ENCODE data around the gene TMEM37. TPM values are rescaled to one million over a fixed set of nuclear protein-coding genes. Genes with fewer than 3 reads are reported as not detected.

The TMEM37 gene
- total and polyA plus RNA-seq, 2 of the 13 experiments (the other 11 are each of a cell fraction or from before 2014, with no cell fraction given) = 37.7 to 115 TPM

DNA sequence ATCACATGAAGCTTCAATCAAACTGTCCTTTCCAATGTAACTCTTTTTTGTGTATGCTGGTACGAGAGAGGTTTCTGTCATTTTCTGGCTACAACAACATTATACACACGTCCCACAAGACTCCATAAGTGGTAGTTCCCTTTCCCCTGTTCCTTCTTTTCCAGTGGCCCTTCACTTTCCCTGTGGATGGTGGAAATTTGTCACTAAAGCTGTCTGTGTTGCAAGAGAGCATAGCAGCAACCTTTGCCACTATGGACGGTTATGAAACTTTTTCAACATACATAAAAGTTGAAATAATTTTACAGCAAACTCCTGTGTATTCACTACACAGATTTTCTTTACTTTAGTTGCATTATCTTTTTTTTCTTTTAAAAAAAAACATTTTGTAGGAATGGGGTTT is 46.2 kb upstream of the TMEM37 start:
- FAIRE-seq (no peak), ATAC-seq (no peak), DNase-seq (ENCODE audit: low spot score) (no peak)
- H3K9ac ChIP-seq (ENCODE audit: insufficient read depth, low read depth, low read length) = no peak overlapping the region
- H3K4me2 ChIP-seq (ENCODE audit: low read depth, low read length) = no peak overlapping the region
- no TSS peak for BruUV-seq (replicated peaks)
- H2AFZ ChIP-seq (ENCODE audit: low read length) = no peak overlapping the region
- CTCF ChIA-PET (ENCODE audit: low intra/inter-chr PET ratio, low total read pairs) = no interaction called here
- no peak overlapping the region for H3K27ac ChIP-seq (ENCODE audit: extremely low read length, insufficient read depth, low read length)
- H4K20me1 ChIP-seq (ENCODE audit: insufficient read depth, low read length) = no peaks in the 10 kb centered on the region
- in situ Hi-C loops (cut with HindIII; ENCODE audit: extremely low pct_ligation_motif_present, low pct_unique_long_range_greater_than_20kb) = no loop called here
- H3K27me3 ChIP-seq (ENCODE audit: control insufficient read depth in 1 of 2, insufficient read depth in 2 of 2, low read length in 2 of 2) = no peaks in the 10 kb centered on the region; a peak in 1 of 5 replicates
- TF ChIP-seq, protein P1, sequence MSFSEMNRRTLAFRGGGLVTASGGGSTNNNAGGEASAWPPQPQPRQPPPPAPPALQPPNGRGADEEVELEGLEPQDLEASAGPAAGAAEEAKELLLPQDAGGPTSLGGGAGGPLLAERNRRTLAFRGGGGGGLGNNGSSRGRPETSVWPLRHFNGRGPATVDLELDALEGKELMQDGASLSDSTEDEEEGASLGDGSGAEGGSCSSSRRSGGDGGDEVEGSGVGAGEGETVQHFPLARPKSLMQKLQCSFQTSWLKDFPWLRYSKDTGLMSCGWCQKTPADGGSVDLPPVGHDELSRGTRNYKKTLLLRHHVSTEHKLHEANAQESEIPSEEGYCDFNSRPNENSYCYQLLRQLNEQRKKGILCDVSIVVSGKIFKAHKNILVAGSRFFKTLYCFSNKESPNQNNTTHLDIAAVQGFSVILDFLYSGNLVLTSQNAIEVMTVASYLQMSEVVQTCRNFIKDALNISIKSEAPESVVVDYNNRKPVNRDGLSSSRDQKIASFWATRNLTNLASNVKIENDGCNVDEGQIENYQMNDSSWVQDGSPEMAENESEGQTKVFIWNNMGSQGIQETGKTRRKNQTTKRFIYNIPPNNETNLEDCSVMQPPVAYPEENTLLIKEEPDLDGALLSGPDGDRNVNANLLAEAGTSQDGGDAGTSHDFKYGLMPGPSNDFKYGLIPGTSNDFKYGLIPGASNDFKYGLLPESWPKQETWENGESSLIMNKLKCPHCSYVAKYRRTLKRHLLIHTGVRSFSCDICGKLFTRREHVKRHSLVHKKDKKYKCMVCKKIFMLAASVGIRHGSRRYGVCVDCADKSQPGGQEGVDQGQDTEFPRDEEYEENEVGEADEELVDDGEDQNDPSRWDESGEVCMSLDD (CRISPR knock-in tag; IDR thresholded peaks at IDR 0.05; ENCODE audit: borderline replicate concordance) = no peak
- TF ChIP-seq CEBPB (IDR thresholded peaks at IDR 0.05; ENCODE audit: borderline replicate concordance, low read depth, low read length) = peak; percentile 31; the same call in 1 of the 2 replicates
- H3K79me2 ChIP-seq (ENCODE audit: insufficient read depth, low read length) = no peaks in the 10 kb centered on the region
- H3K4me1 ChIP-seq (ENCODE audit: insufficient read depth, low read length) = peaks cover 21% of the 10 kb centered on the region
- no peaks in the 10 kb centered on the region for H3K9me3 ChIP-seq (ENCODE audit: low read length)
- POLR2A ChIA-PET = no interaction called here
- no peak overlapping the region for H3K4me3 ChIP-seq (replicated peaks in 1 of 3; ENCODE audit: insufficient read depth in 1 of 3, low read depth in 2 of 3, low read length in 3 of 3)
- no peaks in the 10 kb centered on the region for H3K36me3 ChIP-seq (replicated peaks in 1 of 2; ENCODE audit: control insufficient read depth in 1 of 2, insufficient read depth in 2 of 2, low read length in 2 of 2)
- 42% methylated on average over 3 of the region's 3 CpGs for WGBS (ENCODE audit: low lambda C conversion rate)
- intact Hi-C loops (cut with micrococcal nuclease; ENCODE audit: unreplicated experiment) = no loop called here

DNA sequence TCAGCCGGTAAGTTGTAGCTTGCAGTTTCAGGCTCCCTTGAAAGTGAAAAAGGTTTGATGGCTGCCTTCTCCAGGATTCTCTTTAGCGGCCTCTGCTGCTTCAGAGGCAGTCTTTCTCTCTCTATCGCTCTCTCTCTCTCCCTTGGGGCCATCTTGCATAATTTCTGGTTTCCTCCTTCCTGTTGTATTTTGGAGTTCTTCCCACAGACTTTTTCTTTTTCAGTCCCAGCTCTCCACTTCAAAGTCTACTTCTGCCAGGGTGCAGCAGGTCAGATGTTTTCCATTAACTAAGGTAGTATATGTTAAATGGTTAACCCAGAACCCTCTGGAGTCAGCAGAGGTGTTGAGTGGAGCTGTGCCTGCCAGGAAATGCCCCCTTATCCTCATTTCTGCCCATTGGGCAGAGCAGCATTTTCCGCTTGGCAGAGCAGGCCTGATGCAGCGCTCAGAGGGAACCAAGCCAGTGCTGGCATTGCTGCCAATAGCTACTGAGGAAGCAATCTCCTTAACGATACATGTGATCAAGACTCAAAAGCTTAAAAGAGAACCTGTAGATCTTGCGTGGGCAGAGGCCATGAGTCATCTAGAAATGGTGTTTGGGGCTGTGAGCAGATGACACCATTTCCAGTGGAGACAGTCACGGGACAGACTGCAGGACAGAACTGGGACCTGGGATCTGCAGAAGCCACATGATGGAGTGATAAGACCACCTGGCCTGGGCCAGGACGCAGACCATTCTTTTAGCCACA is 44.1 kb upstream of the TMEM37 start:
- peaks cover 0 to 4% of the 10 kb centered on the region in 2 experiments; a peak in 1 of 5 replicates for H3K27me3 ChIP-seq (ENCODE audit: control insufficient read depth in 1 of 2, insufficient read depth in 2 of 2, low read length in 2 of 2)
- H3K27ac ChIP-seq (ENCODE audit: extremely low read length, insufficient read depth, low read length) = no peak overlapping the region
- intact Hi-C loops (cut with micrococcal nuclease; ENCODE audit: unreplicated experiment) = no loop called here
- H3K4me2 ChIP-seq (ENCODE audit: low read depth, low read length) = peak overlapping the region; percentile 64
- peak; percentile 54 for FAIRE-seq
- H3K36me3 ChIP-seq (replicated peaks in 1 of 2; ENCODE audit: control insufficient read depth in 1 of 2, insufficient read depth in 2 of 2, low read length in 2 of 2) = no peaks in the 10 kb centered on the region
- no peaks in the 10 kb centered on the region for H4K20me1 ChIP-seq (ENCODE audit: insufficient read depth, low read length)
- H2AFZ ChIP-seq (ENCODE audit: low read length) = no peak overlapping the region
- no peak overlapping the region; a peak in 1 of 6 replicates for H3K4me3 ChIP-seq (replicated peaks in 1 of 3; ENCODE audit: insufficient read depth in 1 of 3, low read depth in 2 of 3, low read length in 3 of 3)
- in situ Hi-C loops (cut with HindIII; ENCODE audit: extremely low pct_ligation_motif_present, low pct_unique_long_range_greater_than_20kb) = no loop called here
- whole genome bisulfite sequencing (ENCODE audit: low lambda C conversion rate) = 9% methylated on average over 9 of the region's 9 CpGs
- CTCF ChIA-PET (ENCODE audit: low intra/inter-chr PET ratio, low total read pairs) = no interaction called here
- peaks cover 21% of the 10 kb centered on the region for H3K4me1 ChIP-seq (ENCODE audit: insufficient read depth, low read length)
- no TSS peak for BruUV-seq (replicated peaks)
- no peaks in the 10 kb centered on the region for H3K79me2 ChIP-seq (ENCODE audit: insufficient read depth, low read length)
- peak; percentile 34 for DNase-seq (ENCODE audit: low spot score)
- peak; percentile 88 for ATAC-seq
- POLR2A ChIA-PET = interaction anchor here (0.6 to 1.3 kb wide), 3 partner anchors 12 to 305 kb away, joined by 3 to 8 read pairs (median 4); partner anchors contain the start of genes C2orf76 and DBI
- H3K9me3 ChIP-seq (ENCODE audit: low read length) = no peaks in the 10 kb centered on the region
- no peak overlapping the region for H3K9ac ChIP-seq (ENCODE audit: insufficient read depth, low read depth, low read length)
- TF ChIP-seq, protein P2, sequence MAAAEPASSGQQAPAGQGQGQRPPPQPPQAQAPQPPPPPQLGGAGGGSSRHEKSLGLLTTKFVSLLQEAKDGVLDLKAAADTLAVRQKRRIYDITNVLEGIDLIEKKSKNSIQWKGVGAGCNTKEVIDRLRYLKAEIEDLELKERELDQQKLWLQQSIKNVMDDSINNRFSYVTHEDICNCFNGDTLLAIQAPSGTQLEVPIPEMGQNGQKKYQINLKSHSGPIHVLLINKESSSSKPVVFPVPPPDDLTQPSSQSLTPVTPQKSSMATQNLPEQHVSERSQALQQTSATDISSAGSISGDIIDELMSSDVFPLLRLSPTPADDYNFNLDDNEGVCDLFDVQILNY (CRISPR knock-in tag; conservative IDR thresholded peaks at IDR 0.05) = no peak
- TF ChIP-seq, protein P3, sequence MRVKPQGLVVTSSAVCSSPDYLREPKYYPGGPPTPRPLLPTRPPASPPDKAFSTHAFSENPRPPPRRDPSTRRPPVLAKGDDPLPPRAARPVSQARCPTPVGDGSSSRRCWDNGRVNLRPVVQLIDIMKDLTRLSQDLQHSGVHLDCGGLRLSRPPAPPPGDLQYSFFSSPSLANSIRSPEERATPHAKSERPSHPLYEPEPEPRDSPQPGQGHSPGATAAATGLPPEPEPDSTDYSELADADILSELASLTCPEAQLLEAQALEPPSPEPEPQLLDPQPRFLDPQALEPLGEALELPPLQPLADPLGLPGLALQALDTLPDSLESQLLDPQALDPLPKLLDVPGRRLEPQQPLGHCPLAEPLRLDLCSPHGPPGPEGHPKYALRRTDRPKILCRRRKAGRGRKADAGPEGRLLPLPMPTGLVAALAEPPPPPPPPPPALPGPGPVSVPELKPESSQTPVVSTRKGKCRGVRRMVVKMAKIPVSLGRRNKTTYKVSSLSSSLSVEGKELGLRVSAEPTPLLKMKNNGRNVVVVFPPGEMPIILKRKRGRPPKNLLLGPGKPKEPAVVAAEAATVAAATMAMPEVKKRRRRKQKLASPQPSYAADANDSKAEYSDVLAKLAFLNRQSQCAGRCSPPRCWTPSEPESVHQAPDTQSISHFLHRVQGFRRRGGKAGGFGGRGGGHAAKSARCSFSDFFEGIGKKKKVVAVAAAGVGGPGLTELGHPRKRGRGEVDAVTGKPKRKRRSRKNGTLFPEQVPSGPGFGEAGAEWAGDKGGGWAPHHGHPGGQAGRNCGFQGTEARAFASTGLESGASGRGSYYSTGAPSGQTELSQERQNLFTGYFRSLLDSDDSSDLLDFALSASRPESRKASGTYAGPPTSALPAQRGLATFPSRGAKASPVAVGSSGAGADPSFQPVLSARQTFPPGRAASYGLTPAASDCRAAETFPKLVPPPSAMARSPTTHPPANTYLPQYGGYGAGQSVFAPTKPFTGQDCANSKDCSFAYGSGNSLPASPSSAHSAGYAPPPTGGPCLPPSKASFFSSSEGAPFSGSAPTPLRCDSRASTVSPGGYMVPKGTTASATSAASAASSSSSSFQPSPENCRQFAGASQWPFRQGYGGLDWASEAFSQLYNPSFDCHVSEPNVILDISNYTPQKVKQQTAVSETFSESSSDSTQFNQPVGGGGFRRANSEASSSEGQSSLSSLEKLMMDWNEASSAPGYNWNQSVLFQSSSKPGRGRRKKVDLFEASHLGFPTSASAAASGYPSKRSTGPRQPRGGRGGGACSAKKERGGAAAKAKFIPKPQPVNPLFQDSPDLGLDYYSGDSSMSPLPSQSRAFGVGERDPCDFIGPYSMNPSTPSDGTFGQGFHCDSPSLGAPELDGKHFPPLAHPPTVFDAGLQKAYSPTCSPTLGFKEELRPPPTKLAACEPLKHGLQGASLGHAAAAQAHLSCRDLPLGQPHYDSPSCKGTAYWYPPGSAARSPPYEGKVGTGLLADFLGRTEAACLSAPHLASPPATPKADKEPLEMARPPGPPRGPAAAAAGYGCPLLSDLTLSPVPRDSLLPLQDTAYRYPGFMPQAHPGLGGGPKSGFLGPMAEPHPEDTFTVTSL (CRISPR knock-in tag; IDR thresholded peaks at IDR 0.05; ENCODE audit: borderline replicate concordance) = no peak
- TF ChIP-seq NFIC (IDR thresholded peaks at IDR 0.05; ENCODE audit: low read length) = peak; percentile 39; the same call in 1 of the 2 replicates

Data from HepG2 (cell line).